Fibroblast of villous mesenchyme (primary cell): ENCODE measurements around the gene COX6A2. TPM values are rescaled to one million over a fixed set of nuclear protein-coding genes. Genes with fewer than 3 reads are reported as not detected.

Source experiments
- DNase-seq: peaks from one replicate; pipeline ENCODE4 v3.0.0-alpha.2; 2010; ENCODE audit warnings: low read depth
- H3K4me3 ChIP-seq: 2 replicates; pipeline ENCODE4 v1.5.1; 2011; ENCODE audit warnings: low read depth, mild to moderate bottlenecking, low read length
- CTCF ChIP-seq: IDR thresholded peaks from 2 replicates; pipeline ENCODE4 v1.5.1; 2012; ENCODE audit warnings: low read depth, mild to moderate bottlenecking, low read length; ENCODE audit not compliant: insufficient read depth
- total RNA-seq: library from RNA; depleted of rRNA; stranded (reverse); fragments of >200 nt; gene quantifications from 2 replicates; pipeline ENCODE4 v1.2.3, GENCODE V29; 2012

The COX6A2 gene
- total RNA-seq, 1 donor, result not detected

- DNase-seq, result no peak
- TF ChIP-seq CTCF, result no peak
- H3K4me3 ChIP-seq, result no peak overlapping the region
Measured at GRCh38 chr16:31414706-31415105, 13.5 kb downstream of the COX6A2 start.

- DNase-seq, result no peak
- no peak for TF ChIP-seq CTCF
- no peak overlapping the region for H3K4me3 ChIP-seq
Measured at GRCh38 chr16:31413943-31414342, 14.2 kb downstream of the COX6A2 start.

- TF ChIP-seq CTCF, result no peak
- H3K4me3 ChIP-seq, result no peak overlapping the region
- DNase-seq, result no peak
Measured at GRCh38 chr16:31413381-31413780, 14.8 kb downstream of the COX6A2 start.

- DNase-seq, result no peak
Measured at GRCh38 chr16:31412750-31413149, 15.4 kb downstream of the COX6A2 start.

GRCh38 chr16:31411024-31411844 lies 16.9 kb downstream of the COX6A2 start:
- no peak overlapping the region for H3K4me3 ChIP-seq
- no peak for TF ChIP-seq CTCF
- no peak for DNase-seq

More at GRCh38 chr16:31412750-31413149, 15.4 kb downstream of the COX6A2 start:
- H3K4me3 ChIP-seq, result no peak overlapping the region
- TF ChIP-seq CTCF, result no peak

GRCh38 chr16:31410082-31410481 lies 18.1 kb downstream of the COX6A2 start:
- H3K4me3 ChIP-seq, result no peak overlapping the region
- TF ChIP-seq CTCF, result no peak
- DNase-seq, result no peak
